Epithelial cell of prostate (primary cell): ENCODE measurements around the gene KRTAP12-4.
"Not testable (repeated sequence)": the region's sequence is repeated elsewhere in the genome, so short reads cannot be mapped to it uniquely, and the experiment has no call there.

Source experiments
- DNase-seq: peaks from one replicate; pipeline ENCODE4 v3.0.0-alpha.2; 2011; ENCODE audit warnings: low read depth, low spot score
- H3K27ac ChIP-seq: fragments of 450-650 bp; 2 replicates; pipeline ENCODE4 v1.5.1; 2017; ENCODE audit warnings: mild to moderate bottlenecking

Gene KRTAP12-4

GRCh38 chr21:44658541-44658910 lies 4.1 kb upstream of the KRTAP12-4 start:
- no peak overlapping the region for H3K27ac ChIP-seq
- no peak for DNase-seq

- DNase-seq = no peak
- H3K27ac ChIP-seq = no peak within 1 kb of the TSS
Measured at GRCh38 chr21:44657635-44658540, 3.4 kb upstream of the KRTAP12-4 start, which contains the start of gene KRTAP12-3. Gene KRTAP12-3, plus strand, starts transcription at chr21:44657932. Its CDS starts 48 bp downstream, at chr21:44657980.

- DNase-seq = no peak
- H3K27ac ChIP-seq = no peak overlapping the region
Measured at GRCh38 chr21:44656868-44657267, 2.4 kb upstream of the KRTAP12-4 start.

- no peak for DNase-seq
- no peak overlapping the region for H3K27ac ChIP-seq
Measured at GRCh38 chr21:44653656-44654575, 543 bp downstream of the KRTAP12-4 start.

GRCh38 chr21:44653123-44653522 lies 1.3 kb downstream of the KRTAP12-4 start:
- H3K27ac ChIP-seq = no peak overlapping the region
- DNase-seq = no peak

GRCh38 chr21:44650973-44651675 lies 3.3 kb downstream of the KRTAP12-4 start:
- DNase-seq = no peak
- no peak overlapping the region for H3K27ac ChIP-seq

- no peak for DNase-seq
- no peak overlapping the region for H3K27ac ChIP-seq
Measured at GRCh38 chr21:44650265-44650972, 4.0 kb downstream of the KRTAP12-4 start.

- H3K27ac ChIP-seq = no peak overlapping the region
- no peak for DNase-seq
Measured at GRCh38 chr21:44649521-44650100, 4.8 kb downstream of the KRTAP12-4 start.

GRCh38 chr21:44648557-44649311 lies 5.7 kb downstream of the KRTAP12-4 start:
- DNase-seq = no peak
- no peak overlapping the region for H3K27ac ChIP-seq

GRCh38 chr21:44647222-44647552 lies 7.3 kb downstream of the KRTAP12-4 start:
- DNase-seq = no peak
- no peak overlapping the region for H3K27ac ChIP-seq

GRCh38 chr21:44646366-44647221 lies 7.9 kb downstream of the KRTAP12-4 start, which contains the start of gene KRTAP10-11:
Gene KRTAP10-11, plus strand, starts transcription at chr21:44646414. Its CDS starts 45 bp downstream, at chr21:44646459.
- DNase-seq, H3K27ac ChIP-seq: not testable (repeated sequence)

- H3K27ac ChIP-seq = no peak overlapping the region
- no peak for DNase-seq
Measured at GRCh38 chr21:44644878-44645277, 9.6 kb downstream of the KRTAP12-4 start.

- no peak for DNase-seq
- no peak overlapping the region for H3K27ac ChIP-seq
Measured at GRCh38 chr21:44643741-44644310, 10.6 kb downstream of the KRTAP12-4 start.

GRCh38 chr21:44640761-44641160 lies 13.7 kb downstream of the KRTAP12-4 start:
- no peak overlapping the region for H3K27ac ChIP-seq
- DNase-seq = no peak

GRCh38 chr21:44639331-44639655 lies 15.2 kb downstream of the KRTAP12-4 start:
- no peak for DNase-seq
- no peak overlapping the region for H3K27ac ChIP-seq

GRCh38 chr21:44638506-44639330 lies 15.7 kb downstream of the KRTAP12-4 start:
- not testable (repeated sequence) for DNase-seq, H3K27ac ChIP-seq
